SK-N-SH (cell line): ENCODE data around the gene C2CD4C. TPM values are rescaled to one million over a fixed set of nuclear protein-coding genes. Genes with fewer than 3 reads are reported as not detected.

Experiments
- CTCF ChIA-PET: fragments of 300-600, 350-600 bp; formaldehyde crosslinking; extraction: SDS; loops from one replicate; lab custom pipeline; 2021; lab: Yijun Ruan, JAX
- POLR2A ChIA-PET: fragments of 350-600 bp; sonication (Branson Sonifier 250); formaldehyde crosslinking; extraction: SDS; loops from one replicate; lab custom pipeline; 2020; ENCODE audit warnings: antibody characterized with exemption, inconsistent platforms; lab: Yijun Ruan, JAX
- DNase-seq: peaks from one replicate; pipeline ENCODE4 v3.0.0; 2012
- H2AFZ ChIP-seq: fragments of 200-600 bp; sonication (generic); 2 replicates; pipeline ENCODE4 v1.8.1; 2016; ENCODE audit warnings: antibody characterized with exemption, mild to moderate bottlenecking, low read depth
- H3F3A ChIP-seq: fragments of 200-600 bp; sonication (generic); replicated peaks from 2 replicates; pipeline ENCODE3; 2016; ENCODE audit warnings: antibody characterized with exemption, mild to moderate bottlenecking; ENCODE audit not compliant: insufficient read depth
- H3K27ac ChIP-seq, 2 experiments: fragments of 200-500 bp in 1 of 2; fragments of 200-600 bp in 1 of 2; sonication (Bioruptor generic) in 1 of 2; sonication (generic), shearing (Covaris generic) in 1 of 2; 2 replicates each; pipeline versions ENCODE4 v1.5.1 to v1.6.1; 2014 to 2016; ENCODE audit warnings: low read depth in 2 of 2, inconsistent platforms in 1 of 2, low read length in 1 of 2, mild to moderate bottlenecking in 1 of 2, mixed read lengths in 1 of 2
- H3K27me3 ChIP-seq: fragments of 200-600 bp; sonication (generic), shearing (Covaris generic); 2 replicates; pipeline ENCODE4 v1.6.1; 2016; ENCODE audit warnings: mixed run types; ENCODE audit not compliant: insufficient read depth
- H3K36me3 ChIP-seq, 2 experiments: fragments of 200-500 bp in 1 of 2; fragments of 200-600 bp in 1 of 2; sonication (Bioruptor generic) in 1 of 2; sonication (generic) in 1 of 2; replicated peaks in 1 of 2; 2 replicates each; pipeline versions ENCODE3 to v1.5.1; 2014 to 2016; ENCODE audit warnings: low read length in 1 of 2, mild to moderate bottlenecking in 1 of 2; ENCODE audit not compliant: insufficient read depth in 2 of 2, control insufficient read depth in 1 of 2
- H3K4me1 ChIP-seq, 2 experiments: fragments of 200-500 bp in 1 of 2; fragments of 200-600 bp in 1 of 2; sonication (Bioruptor generic) in 1 of 2; sonication (generic), shearing (Covaris generic) in 1 of 2; 2 replicates each; pipeline versions ENCODE4 v1.5.1 to v1.6.1; 2014 to 2016; ENCODE audit warnings: low read depth in 1 of 2, low read length in 1 of 2, mixed run types in 1 of 2; ENCODE audit not compliant: insufficient read depth in 2 of 2, control insufficient read depth in 1 of 2
- H3K4me2 ChIP-seq: fragments of 200-600 bp; sonication (generic), shearing (Covaris generic); 2 replicates; pipeline ENCODE4 v1.6.1; 2017; ENCODE audit warnings: mixed run types
- H3K4me3 ChIP-seq, 2 experiments: fragments of 200-500 bp in 1 of 2; fragments of 200-600 bp in 1 of 2; sonication (Bioruptor generic) in 1 of 2; sonication (generic), shearing (Covaris generic) in 1 of 2; 2 replicates each; pipeline versions ENCODE4 v1.5.1 to v1.8.1; 2014 to 2016; ENCODE audit warnings: low read depth in 2 of 2, inconsistent platforms in 1 of 2, low read length in 1 of 2, mild to moderate bottlenecking in 1 of 2, mixed read lengths in 1 of 2, moderate library complexity in 1 of 2
- H3K79me2 ChIP-seq: fragments of 200-600 bp; sonication (generic); 2 replicates; pipeline ENCODE4 v1.8.1; 2017; ENCODE audit warnings: mild to moderate bottlenecking; ENCODE audit not compliant: insufficient read depth
- H3K9ac ChIP-seq: fragments of 200-600 bp; sonication (generic); 2 replicates; pipeline ENCODE4 v1.6.1; 2017; ENCODE audit warnings: mixed run types
- H3K9me2 ChIP-seq: fragments of 200-600 bp; sonication (generic); 2 replicates; pipeline ENCODE4 v1.6.1; 2017; ENCODE audit warnings: mixed run types
- H3K9me3 ChIP-seq: fragments of 200-600 bp; sonication (generic); 2 replicates; pipeline ENCODE4 v1.6.1; 2017; ENCODE audit warnings: mixed run types, mild to moderate bottlenecking, moderate library complexity
- H4K20me1 ChIP-seq: fragments of 200-600 bp; sonication (generic); 2 replicates; pipeline ENCODE4 v1.6.1; 2017; ENCODE audit warnings: mild to moderate bottlenecking, mixed run types; ENCODE audit not compliant: insufficient read depth
- CHD2 ChIP-seq: fragments of 150-350 bp; IDR thresholded peaks from 2 replicates; pipeline ENCODE4 v1.6.1; 2018; ENCODE audit warnings: low read length; ENCODE audit not compliant: partially characterized antibody
- CTCF ChIP-seq: fragments of 200-600 bp; sonication (generic); IDR thresholded peaks from 2 replicates; pipeline ENCODE4 v1.6.1; 2017; ENCODE audit warnings: antibody characterized with exemption, mild to moderate bottlenecking, moderate library complexity
- FOXJ3 ChIP-seq: sonication (generic); formaldehyde crosslinking; IDR thresholded peaks from 2 replicates; pipeline ENCODE4 v1.5.1; 2020; ENCODE audit warnings: mild to moderate bottlenecking, missing genetic modification reagents
- IRF3 ChIP-seq: fragments of 150-350 bp; IDR thresholded peaks from 2 replicates; pipeline ENCODE4 v1.6.1; 2016; ENCODE audit warnings: mild to moderate bottlenecking, low read depth, low read length
- MXI1 ChIP-seq: IDR thresholded peaks from 2 replicates; pipeline ENCODE4 v1.6.1; 2012; ENCODE audit warnings: mild to moderate bottlenecking, low read depth, low read length, improper control_type of control experiment
- REST ChIP-seq: IDR thresholded peaks from 2 replicates; pipeline ENCODE4 v1.6.1; 2012; ENCODE audit warnings: mild to moderate bottlenecking, low read depth, low read length, moderate library complexity
- ZBTB33 ChIP-seq: IDR thresholded peaks from 2 replicates; pipeline ENCODE4 v1.4.0; 2012; ENCODE audit warnings: low read depth, borderline replicate concordance
- WGBS: methylation state at CpG from one replicate; pipeline ENCODE4 v1.1.6; 2017; ENCODE audit warnings: low lambda C conversion rate; 5-methylcytosine and 5-hydroxymethylcytosine counted together
- polyA plus RNA-seq, 3 experiments: library from polyadenylated mRNA; depleted of rRNA; stranded (reverse); fragments of >200 nt; gene quantifications; 2 replicates each; pipeline ENCODE4 v1.2.3, GENCODE V29; 2012

Gene C2CD4C
- polyA plus RNA-seq, 1 of the 3 experiments (the other 2 are of a cell fraction): 0.23 TPM

- H4K20me1 ChIP-seq: no peaks in the 10 kb centered on the region
- H3K9me3 ChIP-seq: no peaks in the 10 kb centered on the region
- no peaks in the 10 kb centered on the region for H3K27me3 ChIP-seq
- no peaks in the 10 kb centered on the region for H3K36me3 ChIP-seq
- TF ChIP-seq CHD2: no peak
- TF ChIP-seq FOXJ3: no peak
- TF ChIP-seq MXI1: no peak
- no peak for TF ChIP-seq ZBTB33
- TF ChIP-seq CTCF: no peak
- TF ChIP-seq IRF3: no peak
- no peak for TF ChIP-seq REST
- no peaks in the 10 kb centered on the region for H3K4me1 ChIP-seq
- H3K79me2 ChIP-seq: no peaks in the 10 kb centered on the region
- ChIA-PET POLR2A (no interaction called here), CTCF (no interaction called here)
- H3K9ac ChIP-seq: no peak overlapping the region
- DNase-seq: no peak
- H2AFZ ChIP-seq: no peak overlapping the region
- no peaks in the 10 kb centered on the region for H3F3A ChIP-seq
- H3K4me3 ChIP-seq: no peak overlapping the region
- 62% methylated on average over 2 of the region's 2 CpGs for WGBS
- no peak overlapping the region for H3K4me2 ChIP-seq
- H3K9me2 ChIP-seq: no peaks in the 10 kb centered on the region
- H3K27ac ChIP-seq: no peak overlapping the region
Measured at GRCh38 chr19:442085-442484, 33.1 kb upstream of the C2CD4C start.
